B cell (primary cell): ENCODE data around the gene SAA1. TPM values are rescaled to one million over a fixed set of nuclear protein-coding genes. Genes with fewer than 3 reads are reported as not detected.

ENCODE experiments used
- ATAC-seq: fragments of 200-7000 bp; cut with Tn5 transposase; one replicate; pipeline ENCODE4 v1.10.0; 2021; ENCODE audit warnings: low read depth, mild to moderate bottlenecking, moderate number of reproducible peaks, moderate library complexity
- CTCF ChIA-PET: fragments of 350-600 bp; sonication (Branson Sonifier 250); formaldehyde crosslinking; loops from one replicate; lab custom pipeline; 2021; ENCODE audit warnings: antibody characterized with exemption, inconsistent platforms; lab: Charles Lee
- POLR2A ChIA-PET: fragments of 350-600 bp; sonication (Branson Sonifier 250); formaldehyde crosslinking; loops from one replicate; lab custom pipeline; 2021; ENCODE audit warnings: antibody characterized with exemption; lab: Charles Lee
- DNase-seq: peaks from one replicate; pipeline ENCODE4 v3.0.0; 2013
- H2AFZ ChIP-seq: 2 replicates; pipeline ENCODE4 v1.6.1; 2012; ENCODE audit warnings: mild to moderate bottlenecking, low read depth, low read length; ENCODE audit not compliant: insufficient read depth, poor library complexity, severe bottlenecking
- H3K27ac ChIP-seq, 2 donors: 1 replicate in 1 of 2; 2 replicates in 1 of 2; pipeline ENCODE4 v1.5.1; 2012 to 2013; ENCODE audit warnings: low read length in 2 of 2, mild to moderate bottlenecking in 2 of 2, moderate library complexity in 1 of 2
- H3K27me3 ChIP-seq, 4 experiments: fragments of 200-600 bp in 1 of 4; sonication (generic) in 1 of 4; replicated peaks in 1 of 4; 1 replicate in 2 of 4; 2 replicates in 2 of 4; pipeline versions ENCODE4 v1.6.1 to v1.7.0; 2013 to 2016; ENCODE audit warnings: low read length in 3 of 4, mild to moderate bottlenecking in 2 of 4, mixed read lengths in 1 of 4, moderate library complexity in 1 of 4; ENCODE audit not compliant: insufficient read depth in 4 of 4, control insufficient read depth in 3 of 4; ENCODE audit errors: control extremely low read depth in 1 of 4
- H3K36me3 ChIP-seq, 2 experiments: replicated peaks in 1 of 2; 1 replicate in 1 of 2; 2 replicates in 1 of 2; pipeline versions ENCODE4 v1.6.1 to v1.7.1; 2013; ENCODE audit warnings: low read length in 1 of 2; ENCODE audit not compliant: insufficient read depth in 2 of 2, control insufficient read depth in 1 of 2; ENCODE audit errors: control extremely low read depth in 1 of 2, extremely low read depth in 1 of 2
- H3K4me1 ChIP-seq, 2 donors: fragments of 200-600 bp in 1 of 2; sonication (generic) in 1 of 2; 1 replicate in 1 of 2; 2 replicates in 1 of 2; pipeline versions ENCODE4 v1.5.1 to v1.6.1; 2013 to 2017; ENCODE audit warnings: low read length in 2 of 2; ENCODE audit not compliant: control insufficient read depth in 2 of 2, insufficient read depth in 2 of 2
- H3K4me2 ChIP-seq: replicated peaks from 2 replicates; pipeline ENCODE3; 2012; ENCODE audit warnings: mild to moderate bottlenecking, low read depth, low read length; ENCODE audit not compliant: poor library complexity, severe bottlenecking
- H3K4me3 ChIP-seq, 5 experiments: fragments of 200-600 bp in 1 of 5; sonication (generic) in 1 of 5; 1 replicate in 3 of 5; 2 replicates in 2 of 5; pipeline versions ENCODE4 v1.5.1 to v1.7.0; 2011 to 2016; ENCODE audit warnings: low read length in 4 of 5, mild to moderate bottlenecking in 4 of 5, low read depth in 2 of 5, control low read depth in 1 of 5, moderate library complexity in 1 of 5; ENCODE audit not compliant: insufficient read depth in 1 of 5; ENCODE audit errors: control extremely low read depth in 1 of 5, extremely low read depth in 1 of 5
- H3K79me2 ChIP-seq: fragments of 200-600 bp; sonication (generic); one replicate; pipeline ENCODE4 v1.6.0; 2016; ENCODE audit warnings: low read length; ENCODE audit not compliant: control insufficient read depth, insufficient read depth
- H3K9ac ChIP-seq: fragments of 200-600 bp; sonication (generic); 2 replicates; pipeline ENCODE4 v1.6.1; 2017; ENCODE audit warnings: mild to moderate bottlenecking, low read length, moderate library complexity
- H3K9me3 ChIP-seq, 3 donors: one replicate each; pipeline versions ENCODE4 v1.6.1 to v1.7.1; 2013; ENCODE audit warnings: low read length in 2 of 3; ENCODE audit not compliant: control insufficient read depth in 2 of 3, insufficient read depth in 1 of 3; ENCODE audit errors: control extremely low read depth in 1 of 3
- H4K20me1 ChIP-seq: 2 replicates; pipeline ENCODE4 v1.6.0; 2012; ENCODE audit warnings: mild to moderate bottlenecking, low read length; ENCODE audit not compliant: insufficient read depth, control insufficient read depth, poor library complexity, severe bottlenecking
- H3K27ac Mint-ChIP-seq: one replicate; pipeline ENCODE4 v1.8.0; 2021; ENCODE audit warnings: mixed read lengths
- H3K27me3 Mint-ChIP-seq: one replicate; pipeline ENCODE4 v1.8.0; 2021; ENCODE audit warnings: mixed read lengths
- H3K4me1 Mint-ChIP-seq: one replicate; pipeline ENCODE4 v1.8.0; 2021; ENCODE audit warnings: mixed read lengths
- H3K4me3 Mint-ChIP-seq: one replicate; pipeline ENCODE4 v1.8.0; 2021; ENCODE audit warnings: mixed read lengths
- H3K9me3 Mint-ChIP-seq: one replicate; pipeline ENCODE4 v1.8.0; 2022; ENCODE audit warnings: mixed read lengths; ENCODE audit not compliant: insufficient read depth
- EZH2 ChIP-seq: IDR thresholded peaks from 2 replicates; pipeline ENCODE4 v1.6.1; 2012; ENCODE audit warnings: borderline replicate concordance, low read depth, mild to moderate bottlenecking, moderate library complexity, low read length; ENCODE audit not compliant: insufficient read depth, poor library complexity, severe bottlenecking
- WGBS: methylation state at CpG from one replicate; pipeline ENCODE4 v1.1.5; 2013; ENCODE audit warnings: missing lambda C conversion rate; ENCODE audit not compliant: insufficient coverage; 5-methylcytosine and 5-hydroxymethylcytosine counted together
- intact Hi-C: fragments of 100-400 bp; cut with micrococcal nuclease; formaldehyde crosslinking; loops from one replicate; pipeline ENCODE4 v1.10.0; 2022
- polyA plus RNA-seq: library from polyadenylated mRNA; depleted of rRNA; stranded (reverse); fragments of >200 nt; gene quantifications from 2 replicates; pipeline ENCODE4 v1.2.3, GENCODE V29; 2012
- total RNA-seq, 2 donors: library from RNA; stranded (reverse); fragments of 120-200 nt in 1 of 2; gene quantifications; 1 replicate in 1 of 2; 2 replicates in 1 of 2; pipeline versions ENCODE4 v1.2.3 to v1.2.4, GENCODE V29; 2013 to 2022
- TF ChIP-seq, protein P1 (sequence below): fragments of 200-600 bp; IDR thresholded peaks from one replicate; pipeline ENCODE4 v1.8.0; 2022; ENCODE audit warnings: antibody characterized with exemption, mild to moderate bottlenecking

Gene SAA1
- total and polyA plus RNA-seq, 2 donors (not counting 1 experiment from before 2014, with no cell fraction given), result not detected

DNA sequence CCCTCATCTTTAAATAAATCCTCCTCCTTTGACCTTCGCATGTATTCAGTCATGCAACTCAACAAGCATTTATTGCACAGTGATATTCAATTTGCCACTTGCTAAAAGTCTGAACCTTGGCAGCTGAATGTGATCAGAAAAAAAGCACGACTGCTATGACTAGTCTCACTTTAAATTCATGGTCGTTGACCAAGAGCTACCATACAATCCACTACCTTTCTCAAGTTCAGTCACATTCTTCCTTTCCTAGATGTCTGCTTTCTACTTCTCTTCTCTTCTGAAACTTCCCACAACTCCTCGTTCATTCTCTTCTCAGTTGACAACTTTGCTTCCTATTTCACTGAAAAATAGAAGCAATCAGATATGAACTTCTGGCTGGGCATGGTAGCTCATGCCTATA is 2.0 kb upstream of the SAA1 start:
- Histone ChIP-seq H3K9me3 (no peaks in the 10 kb centered on the region), H3K27me3 (no peaks in the 10 kb centered on the region), H3K36me3 (no peaks in the 10 kb centered on the region), H3K79me2 (no peaks in the 10 kb centered on the region), H4K20me1 (no peaks in the 10 kb centered on the region), H3K4me2 (no peak overlapping the region), H3K27ac (no peak overlapping the region), H3K4me1 (no peaks in the 10 kb centered on the region), H3K9ac (no peak overlapping the region), H3K4me3 (no peak overlapping the region), H2AFZ (no peak overlapping the region)
- TF ChIP-seq, protein P1, sequence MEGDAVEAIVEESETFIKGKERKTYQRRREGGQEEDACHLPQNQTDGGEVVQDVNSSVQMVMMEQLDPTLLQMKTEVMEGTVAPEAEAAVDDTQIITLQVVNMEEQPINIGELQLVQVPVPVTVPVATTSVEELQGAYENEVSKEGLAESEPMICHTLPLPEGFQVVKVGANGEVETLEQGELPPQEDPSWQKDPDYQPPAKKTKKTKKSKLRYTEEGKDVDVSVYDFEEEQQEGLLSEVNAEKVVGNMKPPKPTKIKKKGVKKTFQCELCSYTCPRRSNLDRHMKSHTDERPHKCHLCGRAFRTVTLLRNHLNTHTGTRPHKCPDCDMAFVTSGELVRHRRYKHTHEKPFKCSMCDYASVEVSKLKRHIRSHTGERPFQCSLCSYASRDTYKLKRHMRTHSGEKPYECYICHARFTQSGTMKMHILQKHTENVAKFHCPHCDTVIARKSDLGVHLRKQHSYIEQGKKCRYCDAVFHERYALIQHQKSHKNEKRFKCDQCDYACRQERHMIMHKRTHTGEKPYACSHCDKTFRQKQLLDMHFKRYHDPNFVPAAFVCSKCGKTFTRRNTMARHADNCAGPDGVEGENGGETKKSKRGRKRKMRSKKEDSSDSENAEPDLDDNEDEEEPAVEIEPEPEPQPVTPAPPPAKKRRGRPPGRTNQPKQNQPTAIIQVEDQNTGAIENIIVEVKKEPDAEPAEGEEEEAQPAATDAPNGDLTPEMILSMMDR, result no peak
- no peak for TF ChIP-seq EZH2
- H3K9me3 Mint-ChIP-seq, result no peaks in the 10 kb centered on the region
- H3K27me3 Mint-ChIP-seq, result no peaks in the 10 kb centered on the region
- no peak overlapping the region for H3K4me3 Mint-ChIP-seq
- intact Hi-C loops, result no loop called here
- WGBS, result 55% methylated on average over 4 of the region's 4 CpGs
- ATAC-seq (no peak), DNase-seq (no peak)
- peaks cover 16% of the 10 kb centered on the region for H3K4me1 Mint-ChIP-seq
- POLR2A ChIA-PET, result no interaction called here
- CTCF ChIA-PET, result no interaction called here
- H3K27ac Mint-ChIP-seq, result no peak overlapping the region

DNA sequence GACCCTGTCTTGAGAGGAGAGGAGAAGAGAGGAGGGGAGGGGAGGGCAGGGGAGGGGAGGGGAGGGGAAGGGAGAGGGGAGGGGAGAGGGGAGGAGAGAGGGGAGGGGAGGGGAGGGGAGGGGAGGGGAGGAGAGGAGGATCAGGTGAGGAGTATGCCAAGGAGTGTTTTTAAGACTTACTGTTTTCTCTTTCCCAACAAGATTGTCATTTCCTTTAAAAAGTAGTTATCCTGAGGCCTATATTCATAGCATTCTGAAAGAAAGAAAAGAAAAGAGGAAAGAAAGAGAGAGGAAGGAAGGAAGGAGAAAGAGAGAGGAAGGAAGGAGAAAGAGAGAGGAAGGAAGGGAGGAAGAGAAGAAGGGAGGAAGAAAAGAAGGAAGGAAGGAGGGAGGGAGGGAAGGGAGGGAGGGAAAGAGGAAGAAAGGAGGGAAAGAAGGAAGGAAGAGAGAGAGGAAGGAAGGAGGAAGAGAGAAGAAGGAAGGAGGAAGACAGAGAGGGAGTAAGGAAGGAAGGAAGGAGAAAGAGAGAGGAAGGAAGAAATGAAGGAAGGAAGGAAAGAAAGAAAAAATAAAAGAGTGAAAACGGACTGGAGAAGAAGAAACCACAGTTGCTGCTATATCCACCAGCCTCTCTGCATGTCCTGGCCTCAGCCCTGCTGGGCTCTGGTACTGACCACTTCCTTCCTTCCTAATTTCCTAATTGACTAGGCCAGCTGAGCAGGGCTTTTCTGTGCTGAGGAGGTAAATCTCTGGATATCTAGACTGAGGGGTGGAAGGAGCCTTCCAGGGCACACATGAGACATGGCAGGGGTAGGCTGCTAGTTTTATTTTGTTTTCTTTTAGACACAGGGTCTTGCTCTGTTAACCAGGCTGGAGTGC is 1.1 kb upstream of the SAA1 start:
- Mint-ChIP-seq H3K27ac (peak overlapping the region; percentile 20), H3K4me3 (no peak overlapping the region), H3K9me3 (no peaks in the 10 kb centered on the region), H3K4me1 (peaks cover 16% of the 10 kb centered on the region), H3K27me3 (no peaks in the 10 kb centered on the region)
- no peak overlapping the region for H3K4me3 ChIP-seq
- no CpG with 5 or more reads among the region's 1 CpG for WGBS
- DNase-seq (no peak), ATAC-seq (no peak)
- no peak overlapping the region for H3K27ac ChIP-seq
- no peaks in the 10 kb centered on the region for H3K9me3 ChIP-seq
- no peaks in the 10 kb centered on the region for H3K79me2 ChIP-seq
- intact Hi-C loops, result no loop called here
- TF ChIP-seq, protein P1, result no peak
- no peak for TF ChIP-seq EZH2
- H3K27me3 ChIP-seq, result no peaks in the 10 kb centered on the region
- no peak overlapping the region for H3K4me2 ChIP-seq
- H2AFZ ChIP-seq, result no peak overlapping the region
- CTCF ChIA-PET, result no interaction called here
- H4K20me1 ChIP-seq, result no peaks in the 10 kb centered on the region
- H3K36me3 ChIP-seq, result no peaks in the 10 kb centered on the region
- H3K9ac ChIP-seq, result no peak overlapping the region
- POLR2A ChIA-PET, result no interaction called here
- no peaks in the 10 kb centered on the region for H3K4me1 ChIP-seq
